ENCODE results near the gene CAMP.
A peak's percentile ranks its signal among the peaks of the same experiment; 100 is the strongest.

Gene CAMP

GRCh38 chr3:48215019-48215418 is 8.3 kb upstream of the CAMP start:
- no peak for DNase-seq

- DNase-seq: no peak
These were observed 7.8 kb upstream of the CAMP start for GRCh38 chr3:48215466-48215865.

- DNase-seq: no peak
These were observed 7.4 kb upstream of the CAMP start for GRCh38 chr3:48215876-48216275.

- no peak for DNase-seq
These were observed 5.8 kb upstream of the CAMP start for GRCh38 chr3:48217449-48217848.

- DNase-seq: no peak
These were observed 4.8 kb upstream of the CAMP start for GRCh38 chr3:48218537-48218936.

GRCh38 chr3:48219543-48219942 is 3.8 kb upstream of the CAMP start:
- DNase-seq: no peak

GRCh38 chr3:48220746-48221145 is 2.5 kb upstream of the CAMP start:
- DNase-seq: no peak

GRCh38 chr3:48225587-48225986 is 2.3 kb downstream of the CAMP start:
- DNase-seq: no peak

GRCh38 chr3:48226939-48227338 is 3.6 kb downstream of the CAMP start:
- DNase-seq: no peak

- DNase-seq: no peak
These were observed 8.9 kb downstream of the CAMP start for GRCh38 chr3:48232232-48232631.

- DNase-seq: peak; percentile 68
These were observed 9.4 kb downstream of the CAMP start for GRCh38 chr3:48232734-48233133.

- DNase-seq: no peak
These were observed 10.2 kb downstream of the CAMP start for GRCh38 chr3:48233542-48233941.

- DNase-seq: no peak
These were observed 13.2 kb downstream of the CAMP start for GRCh38 chr3:48236531-48236930.

GRCh38 chr3:48238531-48239085 is 15.3 kb downstream of the CAMP start:
- no peak for DNase-seq

GRCh38 chr3:48240000-48240963 is 17.0 kb downstream of the CAMP start:
- DNase-seq: no peak

- DNase-seq: no peak
These were observed 18.6 kb downstream of the CAMP start for GRCh38 chr3:48241796-48242455.

GRCh38 chr3:48243886-48244285 is 20.6 kb downstream of the CAMP start:
- no peak for DNase-seq

GRCh38 chr3:48244461-48244860 is 21.2 kb downstream of the CAMP start:
- no peak for DNase-seq

- no peak for DNase-seq
These were observed 21.8 kb downstream of the CAMP start for GRCh38 chr3:48245136-48245535.

GRCh38 chr3:48247401-48247811 is 24.1 kb downstream of the CAMP start:
- DNase-seq: no peak

- no peak for DNase-seq
These were observed 25.0 kb downstream of the CAMP start for GRCh38 chr3:48248095-48248850.

GRCh38 chr3:48256557-48256956 is 33.3 kb downstream of the CAMP start:
- DNase-seq: no peak

GRCh38 chr3:48258530-48258929 is 35.2 kb downstream of the CAMP start:
- no peak for DNase-seq
